ENCODE results near the gene TACC2.

The TACC2 gene

DNA sequence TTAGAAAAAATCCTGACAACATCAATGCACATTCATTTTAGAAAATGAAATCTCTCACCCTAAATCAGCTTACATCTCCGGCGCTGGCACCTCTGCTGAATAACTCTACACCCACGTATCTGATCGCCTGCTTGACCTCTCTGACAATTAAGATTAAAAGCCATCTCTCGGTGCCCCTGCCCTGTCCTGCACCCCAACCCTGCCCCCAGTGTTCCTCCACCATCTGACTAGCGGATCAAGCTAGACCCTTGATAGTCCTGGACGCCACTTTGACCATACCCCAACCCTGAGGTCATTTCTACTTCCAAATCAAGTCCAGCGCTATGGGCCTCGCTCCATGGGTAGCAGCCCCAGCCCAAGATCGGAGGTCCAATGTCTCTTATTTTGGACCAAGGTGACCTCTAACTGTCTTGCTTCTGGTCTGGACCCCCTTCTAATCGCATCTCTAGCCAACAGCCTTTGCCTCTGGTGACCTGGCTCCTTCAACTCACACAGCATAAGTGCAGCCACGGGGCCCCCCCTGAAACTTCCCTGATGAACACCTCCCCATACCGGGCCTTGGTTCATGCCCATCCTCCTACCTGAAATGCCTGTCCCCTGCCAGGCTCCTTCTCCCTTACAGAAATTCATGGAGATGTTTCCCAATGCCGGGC lies 310.6 kb downstream of the TACC2 start (continued):
- TF ChIP-seq RARB (CRISPR knock-in tag; IDR thresholded peaks at IDR 0.05) (no peak), CREB5 (CRISPR knock-in tag; IDR thresholded peaks at IDR 0.05; ENCODE audit: low read depth) (no peak), CSDC2 (CRISPR knock-in tag; IDR thresholded peaks at IDR 0.05) (no peak)

GRCh38 chr10:122301055-122301810 lies 312.3 kb downstream of the TACC2 start:
- ATAC-seq, result no peak
- TF ChIP-seq ZFP3 (CRISPR knock-in tag; IDR thresholded peaks at IDR 0.05), result no peak
- TF ChIP-seq ISL1 (CRISPR knock-in tag; IDR thresholded peaks at IDR 0.05), result no peak
- TF ChIP-seq ZNF565 (CRISPR knock-in tag; conservative IDR thresholded peaks at IDR 0.05; ENCODE audit: low read depth), result no peak

- no peak for ATAC-seq
- TF ChIP-seq ISL1 (CRISPR knock-in tag; IDR thresholded peaks at IDR 0.05) (no peak), BACH2 (CRISPR knock-in tag; IDR thresholded peaks at IDR 0.05; ENCODE audit: borderline replicate concordance) (no peak), ZC3H10 (CRISPR knock-in tag; IDR thresholded peaks at IDR 0.05) (no peak), POU6F1 (CRISPR knock-in tag; IDR thresholded peaks at IDR 0.05; ENCODE audit: borderline replicate concordance, low read depth) (no peak), CREB5 (CRISPR knock-in tag; IDR thresholded peaks at IDR 0.05; ENCODE audit: low read depth) (no peak), TOX (CRISPR knock-in tag; IDR thresholded peaks at IDR 0.05; ENCODE audit: borderline replicate concordance) (no peak), ARNTL (CRISPR knock-in tag; IDR thresholded peaks at IDR 0.05; ENCODE audit: borderline replicate concordance, low read depth) (no peak), ZNF8 (CRISPR knock-in tag; IDR thresholded peaks at IDR 0.05) (no peak), TCF4 (CRISPR knock-in tag; IDR thresholded peaks at IDR 0.05; ENCODE audit: borderline replicate concordance) (no peak), PPARA (CRISPR knock-in tag; IDR thresholded peaks at IDR 0.05; ENCODE audit: borderline replicate concordance) (no peak), CSRNP3 (CRISPR knock-in tag; IDR thresholded peaks at IDR 0.05) (no peak), GLIS3 (CRISPR knock-in tag; IDR thresholded peaks at IDR 0.05) (no peak), ESRRG (CRISPR knock-in tag; IDR thresholded peaks at IDR 0.05) (no peak), ZFP30 (CRISPR knock-in tag; IDR thresholded peaks at IDR 0.05) (no peak)
These were observed 312.8 kb downstream of the TACC2 start for GRCh38 chr10:122301811-122302115.

DNA sequence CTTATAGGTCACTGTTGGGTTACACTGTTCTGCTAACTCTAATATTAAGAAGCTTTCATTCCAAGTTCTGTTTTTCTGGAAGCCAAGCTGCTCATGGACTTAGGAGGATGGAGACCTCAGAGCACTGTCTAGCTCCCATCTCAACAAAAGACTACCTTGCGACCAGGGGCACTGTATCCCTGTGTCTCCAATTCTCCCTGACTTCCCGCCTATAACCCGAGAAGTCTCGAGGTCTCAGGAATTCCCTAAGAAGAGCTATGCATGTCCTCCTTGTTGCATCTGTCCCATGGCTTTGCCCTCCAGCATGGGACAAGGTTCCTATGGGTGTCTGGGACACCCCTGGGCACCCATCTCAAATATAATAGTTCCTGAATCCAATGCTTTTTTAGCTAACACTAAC lies 313.4 kb downstream of the TACC2 start:
- ATAC-seq, result no peak
- TF ChIP-seq, protein P1, sequence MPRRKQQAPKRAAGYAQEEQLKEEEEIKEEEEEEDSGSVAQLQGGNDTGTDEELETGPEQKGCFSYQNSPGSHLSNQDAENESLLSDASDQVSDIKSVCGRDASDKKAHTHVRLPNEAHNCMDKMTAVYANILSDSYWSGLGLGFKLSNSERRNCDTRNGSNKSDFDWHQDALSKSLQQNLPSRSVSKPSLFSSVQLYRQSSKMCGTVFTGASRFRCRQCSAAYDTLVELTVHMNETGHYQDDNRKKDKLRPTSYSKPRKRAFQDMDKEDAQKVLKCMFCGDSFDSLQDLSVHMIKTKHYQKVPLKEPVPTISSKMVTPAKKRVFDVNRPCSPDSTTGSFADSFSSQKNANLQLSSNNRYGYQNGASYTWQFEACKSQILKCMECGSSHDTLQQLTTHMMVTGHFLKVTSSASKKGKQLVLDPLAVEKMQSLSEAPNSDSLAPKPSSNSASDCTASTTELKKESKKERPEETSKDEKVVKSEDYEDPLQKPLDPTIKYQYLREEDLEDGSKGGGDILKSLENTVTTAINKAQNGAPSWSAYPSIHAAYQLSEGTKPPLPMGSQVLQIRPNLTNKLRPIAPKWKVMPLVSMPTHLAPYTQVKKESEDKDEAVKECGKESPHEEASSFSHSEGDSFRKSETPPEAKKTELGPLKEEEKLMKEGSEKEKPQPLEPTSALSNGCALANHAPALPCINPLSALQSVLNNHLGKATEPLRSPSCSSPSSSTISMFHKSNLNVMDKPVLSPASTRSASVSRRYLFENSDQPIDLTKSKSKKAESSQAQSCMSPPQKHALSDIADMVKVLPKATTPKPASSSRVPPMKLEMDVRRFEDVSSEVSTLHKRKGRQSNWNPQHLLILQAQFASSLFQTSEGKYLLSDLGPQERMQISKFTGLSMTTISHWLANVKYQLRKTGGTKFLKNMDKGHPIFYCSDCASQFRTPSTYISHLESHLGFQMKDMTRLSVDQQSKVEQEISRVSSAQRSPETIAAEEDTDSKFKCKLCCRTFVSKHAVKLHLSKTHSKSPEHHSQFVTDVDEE (CRISPR knock-in tag; IDR thresholded peaks at IDR 0.05), result no peak
- TF ChIP-seq ZNF565 (CRISPR knock-in tag; conservative IDR thresholded peaks at IDR 0.05; ENCODE audit: low read depth) (no peak), TOX (CRISPR knock-in tag; IDR thresholded peaks at IDR 0.05; ENCODE audit: borderline replicate concordance) (no peak), CSRNP3 (CRISPR knock-in tag; IDR thresholded peaks at IDR 0.05) (no peak), ISL1 (CRISPR knock-in tag; IDR thresholded peaks at IDR 0.05) (no peak), ARNTL (CRISPR knock-in tag; IDR thresholded peaks at IDR 0.05; ENCODE audit: borderline replicate concordance, low read depth) (no peak), BACH2 (CRISPR knock-in tag; IDR thresholded peaks at IDR 0.05; ENCODE audit: borderline replicate concordance) (no peak), POU6F1 (CRISPR knock-in tag; IDR thresholded peaks at IDR 0.05; ENCODE audit: borderline replicate concordance, low read depth) (no peak), ZFP30 (CRISPR knock-in tag; IDR thresholded peaks at IDR 0.05) (no peak), RARB (CRISPR knock-in tag; IDR thresholded peaks at IDR 0.05) (no peak), TCF4 (CRISPR knock-in tag; IDR thresholded peaks at IDR 0.05; ENCODE audit: borderline replicate concordance) (no peak)
- TF ChIP-seq, protein P2, sequence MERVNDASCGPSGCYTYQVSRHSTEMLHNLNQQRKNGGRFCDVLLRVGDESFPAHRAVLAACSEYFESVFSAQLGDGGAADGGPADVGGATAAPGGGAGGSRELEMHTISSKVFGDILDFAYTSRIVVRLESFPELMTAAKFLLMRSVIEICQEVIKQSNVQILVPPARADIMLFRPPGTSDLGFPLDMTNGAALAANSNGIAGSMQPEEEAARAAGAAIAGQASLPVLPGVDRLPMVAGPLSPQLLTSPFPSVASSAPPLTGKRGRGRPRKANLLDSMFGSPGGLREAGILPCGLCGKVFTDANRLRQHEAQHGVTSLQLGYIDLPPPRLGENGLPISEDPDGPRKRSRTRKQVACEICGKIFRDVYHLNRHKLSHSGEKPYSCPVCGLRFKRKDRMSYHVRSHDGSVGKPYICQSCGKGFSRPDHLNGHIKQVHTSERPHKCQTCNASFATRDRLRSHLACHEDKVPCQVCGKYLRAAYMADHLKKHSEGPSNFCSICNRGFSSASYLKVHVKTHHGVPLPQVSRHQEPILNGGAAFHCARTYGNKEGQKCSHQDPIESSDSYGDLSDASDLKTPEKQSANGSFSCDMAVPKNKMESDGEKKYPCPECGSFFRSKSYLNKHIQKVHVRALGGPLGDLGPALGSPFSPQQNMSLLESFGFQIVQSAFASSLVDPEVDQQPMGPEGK (CRISPR knock-in tag; IDR thresholded peaks at IDR 0.05; ENCODE audit: borderline replicate concordance), result no peak

Data from SK-N-SH treated with all-trans-retinoic acid at 6 μM for 48 hours (cell line).